ENCODE results near the gene VGLL3.

GRCh38 chr3:86976219-86976618, 14.7 kb downstream of the VGLL3 start:
- no peak for TF ChIP-seq GATA2 (IDR thresholded peaks at IDR 0.05; ENCODE audit: low read depth, low read length)
- TF ChIP-seq GATA3 (IDR thresholded peaks at IDR 0.05; ENCODE audit: low read depth, low read length): no peak

All from SH-SY5Y (cell line).